Femur (tissue), 1 donor: ENCODE results near the gene ZCCHC14.

Experiments used
- DNase-seq: peaks from one replicate; pipeline ENCODE4 v3.0.0-alpha.2; 2017

ZCCHC14 gene

DNA sequence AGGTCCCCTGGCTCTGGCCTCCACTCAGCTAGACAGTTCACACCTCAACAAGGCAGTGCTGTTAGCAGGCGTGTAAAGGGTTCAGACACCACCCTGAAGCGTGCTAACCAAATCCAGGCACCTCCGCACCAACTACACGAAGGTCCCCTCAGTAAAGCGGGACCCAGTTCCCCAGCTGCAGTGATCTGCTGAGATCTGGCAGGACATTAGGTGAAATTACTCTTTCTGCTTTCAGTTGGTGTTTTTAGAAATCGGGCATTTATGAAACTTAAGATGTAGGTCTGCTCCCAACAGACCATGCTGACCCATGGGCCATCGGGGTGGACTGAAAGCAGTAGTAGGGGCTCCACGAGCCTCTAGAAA is 136.4 kb downstream of the ZCCHC14 start:
- no peak for DNase-seq
